Liver (tissue), 3 donors: ENCODE data around the gene CUEDC1.

Experiments
- ATF3 ChIP-seq: IDR thresholded peaks from 2 replicates; pipeline ENCODE4 v1.6.1; 2016; ENCODE audit warnings: antibody characterized with exemption
- CTCF ChIP-seq: fragments of 150-350 bp; IDR thresholded peaks from 2 replicates; pipeline ENCODE4 v1.5.1; 2017; ENCODE audit warnings: improper control_type of control experiment, low read depth, low read length; ENCODE audit not compliant: missing input control
- FOXA1 ChIP-seq: IDR thresholded peaks from 2 replicates; pipeline ENCODE4 v1.6.1; 2016; ENCODE audit warnings: antibody characterized with exemption
- MAX ChIP-seq: IDR thresholded peaks from 2 replicates; pipeline ENCODE4 v1.6.1; 2016; ENCODE audit warnings: antibody characterized with exemption
- NR2F2 ChIP-seq: IDR thresholded peaks from 2 replicates; pipeline ENCODE4 v1.6.1; 2016; ENCODE audit warnings: antibody characterized with exemption
- RAD21 ChIP-seq, 2 donors: IDR thresholded peaks; 2 replicates each; pipeline ENCODE4 v1.6.1; 2016; ENCODE audit warnings: antibody characterized with exemption in 2 of 2, mild to moderate bottlenecking in 2 of 2
- REST ChIP-seq: IDR thresholded peaks from 2 replicates; pipeline ENCODE4 v1.6.1; 2016; ENCODE audit warnings: antibody characterized with exemption, mild to moderate bottlenecking
- RXRA ChIP-seq, 2 donors: IDR thresholded peaks; 2 replicates each; pipeline ENCODE4 v1.6.1; 2017 to 2018; ENCODE audit warnings: antibody characterized with exemption in 2 of 2, mild to moderate bottlenecking in 1 of 2
- TAF1 ChIP-seq: conservative IDR thresholded peaks from 2 replicates; pipeline ENCODE4 v1.6.1; 2016; ENCODE audit warnings: antibody characterized with exemption, mild to moderate bottlenecking
- donor health status: healthy.
- donor health status: healthy.

GRCh38 chr17:57869617-57870282 is 85.5 kb downstream of the CUEDC1 start:
- TF ChIP-seq CTCF = no peak
- TF ChIP-seq MAX = no peak
- no peak for TF ChIP-seq TAF1
- no peak for TF ChIP-seq REST
- no peak for TF ChIP-seq RXRA (IDR thresholded peaks at IDR 0.05)
- TF ChIP-seq NR2F2 = no peak
- TF ChIP-seq FOXA1 = no peak
- TF ChIP-seq RAD21 (IDR thresholded peaks at IDR 0.05) = no peak
- TF ChIP-seq ATF3 = no peak
